IPS-NIHi7 (cell line): ENCODE measurements around the gene GPRC5A.
"Not testable (repeated sequence)": the region's sequence is repeated elsewhere in the genome, so short reads cannot be mapped to it uniquely, and the experiment has no call there.

Experiments used
- DNase-seq: peaks from one replicate; pipeline ENCODE4 v3.0.0; 2012; ENCODE audit warnings: mixed read lengths; ENCODE audit errors: extremely low spot score

The GPRC5A gene, protein sequence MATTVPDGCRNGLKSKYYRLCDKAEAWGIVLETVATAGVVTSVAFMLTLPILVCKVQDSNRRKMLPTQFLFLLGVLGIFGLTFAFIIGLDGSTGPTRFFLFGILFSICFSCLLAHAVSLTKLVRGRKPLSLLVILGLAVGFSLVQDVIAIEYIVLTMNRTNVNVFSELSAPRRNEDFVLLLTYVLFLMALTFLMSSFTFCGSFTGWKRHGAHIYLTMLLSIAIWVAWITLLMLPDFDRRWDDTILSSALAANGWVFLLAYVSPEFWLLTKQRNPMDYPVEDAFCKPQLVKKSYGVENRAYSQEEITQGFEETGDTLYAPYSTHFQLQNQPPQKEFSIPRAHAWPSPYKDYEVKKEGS

GRCh38 chr12:12891080-12891880 lies at the start of gene GPRC5A:
GPRC5A (plus strand) TSS chr12:12891562; CDS start chr12:12908250, 16,688 bp downstream.
- peak; percentile 67 for DNase-seq

GRCh38 chr12:12845794-12846243 lies 45.5 kb upstream of the GPRC5A start:
- no peak for DNase-seq

- DNase-seq, result not testable (repeated sequence)
Observed at GRCh38 chr12:12846780-12847179, 44.6 kb upstream of the GPRC5A start.

GRCh38 chr12:12853435-12853834 lies 37.9 kb upstream of the GPRC5A start:
- no peak for DNase-seq

GRCh38 chr12:12859690-12860089 lies 31.7 kb upstream of the GPRC5A start:
- DNase-seq, result no peak

GRCh38 chr12:12864243-12864642 lies 27.1 kb upstream of the GPRC5A start:
- no peak for DNase-seq

DNA sequence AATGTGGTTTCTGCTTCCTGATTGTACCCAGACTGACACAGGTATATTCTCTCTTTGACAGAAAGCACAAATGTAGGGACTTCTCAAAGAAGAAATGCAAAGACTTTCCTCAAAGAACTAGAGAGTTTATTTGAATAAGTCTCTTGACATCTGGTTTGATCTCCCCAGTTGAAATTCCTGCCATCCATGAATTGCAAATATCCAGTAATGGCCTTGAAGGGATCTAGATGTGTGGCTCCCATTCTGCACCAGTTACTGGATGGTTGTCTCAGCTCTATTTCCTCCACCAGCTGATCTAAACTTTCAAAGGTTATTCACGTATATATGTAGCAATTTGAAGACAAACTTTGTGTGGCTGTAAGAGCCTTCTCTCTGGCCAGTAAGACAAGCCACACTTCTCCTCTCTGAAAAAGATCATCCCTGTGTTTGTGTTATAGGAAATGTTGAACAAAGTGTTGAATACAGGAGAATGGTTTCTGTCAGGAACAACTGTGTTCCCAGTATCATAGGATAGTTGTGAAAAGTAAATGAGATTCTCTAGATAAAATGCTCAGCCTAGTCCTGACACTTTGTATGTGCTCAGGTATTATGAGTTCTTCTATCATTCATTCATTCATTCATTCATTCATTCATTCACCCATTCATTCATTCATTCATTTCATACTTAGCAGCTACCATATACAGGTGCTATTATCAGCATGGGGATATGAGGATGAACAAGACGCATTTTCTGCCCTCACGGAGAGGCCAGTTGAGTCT lies 22.7 kb upstream of the GPRC5A start:
- DNase-seq, result no peak

DNA sequence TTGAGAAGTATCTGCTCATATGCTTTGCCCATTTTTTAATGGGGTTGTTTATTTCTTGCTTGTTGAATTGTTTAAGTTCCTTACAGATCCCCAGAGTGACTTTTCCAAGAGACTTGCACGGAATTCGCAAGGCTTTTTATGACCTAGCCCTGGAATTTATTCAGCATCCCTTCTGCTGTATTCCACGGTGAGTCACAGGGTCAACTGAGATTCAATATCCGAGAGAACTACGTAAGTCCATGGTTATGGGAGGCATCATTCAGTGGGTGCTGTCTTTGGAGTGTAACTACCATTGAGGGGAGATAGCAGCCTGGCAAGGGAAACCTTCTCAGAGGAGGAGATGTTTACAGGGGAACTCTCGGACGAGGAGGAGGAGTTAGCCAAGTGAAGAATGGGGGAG lies 20.9 kb upstream of the GPRC5A start:
- DNase-seq, result no peak

DNA sequence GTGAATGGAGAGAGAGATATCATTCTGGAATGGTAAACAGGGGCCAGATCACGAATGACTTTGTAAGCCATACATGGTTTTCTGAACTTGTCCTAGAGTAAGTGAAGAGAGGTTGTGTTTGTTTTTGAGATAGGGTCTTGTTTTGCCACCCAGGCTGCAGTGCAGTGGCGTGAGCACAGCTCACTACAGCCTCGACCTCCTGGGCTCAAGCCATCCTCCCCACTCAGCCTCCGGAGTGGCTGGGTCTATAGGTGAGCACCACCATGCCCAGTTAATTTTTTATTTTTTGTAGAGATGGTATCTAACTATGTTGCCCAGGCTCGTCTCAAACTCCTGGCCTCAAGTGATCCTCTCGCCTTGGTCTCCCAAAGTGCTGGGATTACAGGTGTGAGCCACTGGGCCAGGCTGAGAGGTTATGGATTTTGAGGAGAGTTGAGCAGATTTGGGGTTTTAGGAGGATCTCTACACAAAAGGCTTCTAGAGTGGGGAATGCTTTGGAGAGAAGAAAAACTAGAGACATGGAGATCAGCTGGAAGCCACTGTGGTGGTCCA lies 19.7 kb upstream of the GPRC5A start:
- DNase-seq, result no peak

GRCh38 chr12:12872139-12872933 lies 19.0 kb upstream of the GPRC5A start:
- DNase-seq, result peak; percentile 32

DNA sequence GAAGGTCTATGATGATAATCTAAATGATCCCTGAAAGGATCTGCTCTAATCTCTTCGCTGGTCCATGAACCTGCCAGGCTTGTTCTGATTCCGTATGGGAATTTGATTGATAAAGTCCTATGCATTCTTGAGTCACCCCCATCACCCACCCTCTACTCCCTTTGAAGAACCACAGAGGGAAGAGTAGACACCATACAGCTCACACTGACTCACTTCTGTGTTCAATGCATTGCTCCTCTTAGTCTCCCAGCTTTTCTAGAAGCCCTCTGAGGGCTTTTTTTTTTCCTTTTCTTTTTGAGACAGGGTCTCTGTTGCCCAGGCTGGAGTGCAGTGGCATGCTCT lies 18.5 kb upstream of the GPRC5A start:
- DNase-seq, result no peak

DNA sequence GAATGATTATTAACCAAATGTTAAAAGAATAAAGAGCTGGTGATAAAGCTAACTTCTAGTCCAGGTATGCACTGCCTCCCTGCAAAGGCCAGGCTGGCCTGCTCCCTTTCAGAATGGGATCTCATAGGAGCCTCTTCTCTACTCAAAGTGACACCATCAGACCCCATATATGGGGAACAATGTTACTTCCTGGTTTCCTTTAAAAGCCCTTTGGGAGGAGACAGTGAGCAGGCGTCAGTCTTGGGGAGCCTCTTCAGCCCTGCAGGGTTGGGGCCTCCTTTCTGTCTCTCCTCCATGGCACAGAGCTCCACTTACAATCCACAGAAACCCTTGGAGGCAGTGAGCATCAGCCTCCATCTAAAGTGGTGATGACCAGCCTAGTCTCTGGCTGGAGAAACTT lies 17.3 kb upstream of the GPRC5A start:
- DNase-seq, result no peak

- DNase-seq, result not testable (repeated sequence)
Observed at GRCh38 chr12:12875301-12875700, 16.1 kb upstream of the GPRC5A start.

DNA sequence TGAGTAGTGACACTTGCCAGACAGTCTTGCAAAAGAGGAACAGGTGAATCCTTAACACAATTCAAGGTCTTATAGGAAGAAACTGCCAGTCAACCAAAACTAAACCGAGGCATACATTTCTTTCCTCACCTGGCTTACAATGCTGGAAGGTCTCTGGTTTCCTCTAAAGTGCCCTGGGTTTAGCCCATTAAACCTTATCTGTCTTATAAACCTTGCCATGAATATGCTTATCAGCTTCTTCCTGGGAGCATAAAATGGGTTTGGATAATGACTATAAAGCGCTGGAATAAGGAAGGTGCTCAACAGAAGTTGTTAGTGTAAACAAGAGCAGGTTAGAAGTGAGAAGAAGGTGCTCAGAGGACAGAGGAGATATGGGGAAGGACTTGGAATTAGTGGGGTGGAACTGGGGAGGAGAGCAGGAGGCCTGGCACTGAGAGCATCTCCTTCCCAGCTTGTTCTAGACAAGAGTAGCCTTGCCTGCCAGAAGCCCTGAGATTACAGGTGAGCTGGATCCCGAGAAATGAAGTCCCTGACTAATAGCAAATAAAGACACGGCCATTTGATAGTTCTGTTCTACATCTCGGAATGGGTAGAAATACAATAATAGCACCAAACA lies 14.1 kb upstream of the GPRC5A start:
- no peak for DNase-seq

DNA sequence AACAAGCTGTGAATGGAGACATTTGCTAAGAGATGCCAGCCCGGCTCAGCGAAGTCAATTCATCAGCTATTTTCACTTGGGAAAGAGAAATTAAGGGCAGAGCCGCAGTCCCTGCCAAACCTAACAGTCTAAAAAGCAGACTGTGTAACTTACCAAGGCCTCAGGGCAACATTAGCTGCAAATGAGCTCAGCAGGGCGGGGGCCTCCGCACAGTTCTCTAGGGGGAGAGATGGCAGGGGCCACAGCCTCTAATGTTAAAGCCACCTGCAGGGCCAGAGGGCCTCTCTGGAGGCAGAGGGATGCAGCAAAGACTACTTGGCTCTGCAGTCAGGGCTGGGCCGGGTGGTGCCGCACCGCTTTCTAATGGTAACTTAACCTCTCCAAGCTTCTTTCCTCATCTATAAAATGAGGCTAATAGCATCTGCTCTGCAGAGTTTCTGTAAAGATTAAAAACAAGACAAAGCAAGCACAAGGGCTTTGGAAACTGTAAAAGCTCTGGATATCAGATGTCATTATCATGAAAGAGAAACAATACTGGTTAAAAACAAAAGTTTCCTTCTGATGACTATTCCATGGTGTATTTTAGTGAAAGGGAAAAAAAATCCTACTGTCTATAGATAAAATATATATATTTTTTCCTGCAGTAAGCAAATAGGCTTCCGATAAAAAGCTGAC lies 13.4 kb upstream of the GPRC5A start:
- DNase-seq, result no peak

- DNase-seq, result no peak
Observed at GRCh38 chr12:12880537-12880936, 10.8 kb upstream of the GPRC5A start.

DNA sequence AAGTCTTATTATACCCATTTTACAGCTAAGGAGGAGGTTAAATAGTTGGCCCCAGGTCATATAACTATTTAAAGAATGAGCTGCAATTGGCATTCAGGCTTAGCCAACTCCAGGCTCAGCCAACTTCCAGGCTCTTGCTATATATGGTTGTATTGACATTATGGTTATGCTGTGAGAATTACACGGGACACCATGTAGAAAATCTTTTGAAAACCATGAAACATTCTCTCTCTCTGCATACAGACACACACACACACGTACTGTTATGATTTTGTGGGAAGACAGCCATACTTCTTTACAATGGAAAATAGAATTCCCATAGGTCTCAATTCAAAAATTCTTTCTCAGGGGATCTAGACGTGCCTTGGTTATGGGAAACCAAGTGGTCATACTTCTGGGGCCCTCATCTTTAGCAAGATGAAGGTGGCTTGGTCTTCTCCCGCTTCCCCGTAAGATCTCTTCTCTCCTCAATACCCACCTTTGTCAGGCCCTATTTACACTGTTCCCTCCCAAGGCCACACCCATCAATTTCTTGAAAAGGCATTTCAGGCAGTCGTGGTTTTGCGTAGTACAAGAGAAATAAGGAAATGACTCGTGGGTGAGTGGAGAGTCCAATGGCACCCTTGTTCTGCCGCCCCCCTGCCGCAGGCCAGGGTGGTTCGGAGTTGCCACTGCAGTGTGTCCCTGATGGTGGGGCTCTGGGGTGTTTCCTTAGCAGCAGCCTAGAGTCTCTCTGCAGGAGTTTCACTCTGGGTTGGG lies 10.0 kb upstream of the GPRC5A start:
- no peak for DNase-seq

DNA sequence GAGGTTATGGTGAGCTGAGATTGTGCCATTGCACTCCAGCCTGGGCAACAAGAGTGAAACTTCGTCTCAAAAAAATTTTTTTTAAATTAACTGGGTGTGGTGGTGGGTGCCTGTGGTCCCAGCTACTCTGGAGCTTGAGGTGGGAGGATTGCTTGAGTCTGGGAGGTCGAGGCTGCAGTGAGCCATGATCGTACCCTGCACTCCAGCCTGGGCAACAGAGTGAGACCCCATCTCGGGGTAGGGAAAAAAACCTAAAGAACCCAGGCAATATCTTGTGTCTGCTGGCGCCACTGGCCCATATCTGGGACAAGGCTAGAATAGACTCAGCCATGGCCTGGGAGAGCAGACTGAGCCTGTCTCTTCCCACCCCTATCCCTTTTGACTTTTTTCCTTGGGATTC lies 9.1 kb upstream of the GPRC5A start:
- no peak for DNase-seq

- no peak for DNase-seq
Observed at GRCh38 chr12:12883369-12884001, 7.9 kb upstream of the GPRC5A start.
